Mesendoderm (in vitro differentiated cells): ENCODE results near the gene ARL4D. TPM values are rescaled to one million over a fixed set of nuclear protein-coding genes. Genes with fewer than 3 reads are reported as not detected.

Experiments used
- small RNA-seq: library from polyadenylated mRNA; stranded (forward); fragments of <200 nt; extraction: miRNeasy Mini kit (QIAGEN cat#:217004); gene quantifications from one replicate; pipeline ENCODE3, GENCODE V24; 2013; ENCODE audit not compliant: insufficient read depth

ARL4D gene

Small RNAs within 50 kb of the gene (small RNA-seq; reads per million reads assigned to genes)
- gene RNU6-1137P (not detected), gene RNU6-406P (not detected), gene RNU6-470P (not detected)
